Hepatocyte (in vitro differentiated cells): ENCODE results near the gene MEGF8.

Source experiments
- EZH2 ChIP-seq: fragments of 200-600 bp; sonication (generic); IDR thresholded peaks from 2 replicates; pipeline ENCODE4 v1.6.1; 2016; ENCODE audit warnings: antibody characterized with exemption, mild to moderate bottlenecking, borderline replicate concordance
- EZH2phosphoT487 ChIP-seq: fragments of 200-600 bp; sonication (generic); IDR thresholded peaks from one replicate; pipeline ENCODE4 v1.6.1; 2018; ENCODE audit warnings: antibody characterized with exemption, mild to moderate bottlenecking, low read depth, moderate library complexity; ENCODE audit not compliant: unreplicated experiment, severe bottlenecking
- TF ChIP-seq, protein P1 (sequence below): fragments of 200-600 bp; sonication (generic); IDR thresholded peaks from 2 replicates; pipeline ENCODE4 v1.5.1; 2016; ENCODE audit warnings: antibody characterized with exemption, mild to moderate bottlenecking; ENCODE audit not compliant: poor library complexity

DNA sequence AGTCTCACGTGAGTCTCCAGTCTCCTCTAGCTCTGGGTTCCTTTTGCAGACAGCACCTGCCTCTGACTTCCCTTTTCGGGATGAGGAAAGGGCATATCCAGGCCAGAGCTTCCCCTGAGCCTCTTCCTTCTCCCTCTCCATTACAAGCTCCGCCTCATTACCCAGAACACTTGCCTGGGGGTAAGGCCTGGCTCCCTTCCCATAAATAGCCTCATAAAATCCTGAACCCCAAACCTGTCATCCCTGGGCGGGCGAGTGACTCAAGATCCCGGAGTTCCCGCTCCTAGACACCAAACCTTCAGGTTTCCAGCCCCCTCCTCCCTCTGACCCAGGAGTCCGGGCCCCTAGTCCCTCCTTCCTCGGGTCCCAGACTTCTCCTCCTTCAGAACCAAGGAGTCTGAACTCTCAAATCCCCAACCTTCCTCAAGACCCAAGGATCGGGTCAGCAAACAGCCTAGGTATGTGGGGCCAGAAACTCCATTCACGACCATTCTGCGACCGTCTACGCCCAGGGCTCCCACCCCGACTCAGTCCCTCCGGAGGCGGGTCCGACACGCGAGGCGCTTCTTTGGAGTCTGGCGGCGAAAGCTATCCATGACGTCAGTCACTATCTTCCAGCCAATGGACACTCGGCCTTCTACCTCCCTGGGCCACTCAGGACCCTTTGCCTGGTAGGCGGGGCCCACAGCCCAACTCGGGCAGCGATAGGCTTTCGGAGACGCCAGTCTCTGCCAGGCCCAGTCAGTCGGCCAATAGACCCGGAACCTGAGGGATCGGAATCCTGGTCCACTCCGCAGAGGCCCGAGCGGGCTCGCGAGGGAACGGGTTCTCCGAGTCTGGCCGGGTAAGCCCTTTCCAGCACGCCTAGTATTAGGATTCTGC lies 71.2 kb downstream of the MEGF8 start:
- TF ChIP-seq, protein P1, sequence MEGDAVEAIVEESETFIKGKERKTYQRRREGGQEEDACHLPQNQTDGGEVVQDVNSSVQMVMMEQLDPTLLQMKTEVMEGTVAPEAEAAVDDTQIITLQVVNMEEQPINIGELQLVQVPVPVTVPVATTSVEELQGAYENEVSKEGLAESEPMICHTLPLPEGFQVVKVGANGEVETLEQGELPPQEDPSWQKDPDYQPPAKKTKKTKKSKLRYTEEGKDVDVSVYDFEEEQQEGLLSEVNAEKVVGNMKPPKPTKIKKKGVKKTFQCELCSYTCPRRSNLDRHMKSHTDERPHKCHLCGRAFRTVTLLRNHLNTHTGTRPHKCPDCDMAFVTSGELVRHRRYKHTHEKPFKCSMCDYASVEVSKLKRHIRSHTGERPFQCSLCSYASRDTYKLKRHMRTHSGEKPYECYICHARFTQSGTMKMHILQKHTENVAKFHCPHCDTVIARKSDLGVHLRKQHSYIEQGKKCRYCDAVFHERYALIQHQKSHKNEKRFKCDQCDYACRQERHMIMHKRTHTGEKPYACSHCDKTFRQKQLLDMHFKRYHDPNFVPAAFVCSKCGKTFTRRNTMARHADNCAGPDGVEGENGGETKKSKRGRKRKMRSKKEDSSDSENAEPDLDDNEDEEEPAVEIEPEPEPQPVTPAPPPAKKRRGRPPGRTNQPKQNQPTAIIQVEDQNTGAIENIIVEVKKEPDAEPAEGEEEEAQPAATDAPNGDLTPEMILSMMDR = no peak
- no peak for TF ChIP-seq EZH2
- no peak for TF ChIP-seq EZH2phosphoT487
